ENCODE results near the gene DNAJB8. TPM values are rescaled to one million over a fixed set of nuclear protein-coding genes. Genes with fewer than 3 reads are reported as not detected.

Gene DNAJB8
- total and polyA plus RNA-seq, 9 of the 15 experiments (the other 6 are each of a cell fraction or from before 2014, with no cell fraction given) = not detected

- TF ChIP-seq RERE (CRISPR knock-in tag; IDR thresholded peaks at IDR 0.05; ENCODE audit: borderline replicate concordance) (no peak), ZNF778 (CRISPR knock-in tag; IDR thresholded peaks at IDR 0.05) (no peak)
These were observed 4.4 kb upstream of the DNAJB8 start (continued) for GRCh38 chr3:128471110-128471509.

GRCh38 chr3:128470134-128470899 is 3.6 kb upstream of the DNAJB8 start:
- Histone ChIP-seq H4K20me1 (replicated peaks; ENCODE audit: control insufficient read depth, insufficient read depth, low read length) (no peaks in the 10 kb centered on the region), H2AFZ (ENCODE audit: low read depth, low read length) (peak overlapping the region; percentile 40; the same call in 1 of the 2 replicates), H3K79me2 (ENCODE audit: control insufficient read depth, insufficient read depth, low read length) (no peaks in the 10 kb centered on the region), H3K4me3 (no peak overlapping the region), H3K4me1 (replicated peaks in 1 of 2; ENCODE audit: control insufficient read depth in 2 of 2, insufficient read depth in 2 of 2, low read length in 2 of 2) (peaks cover 12 to 26% of the 10 kb centered on the region in 2 experiments; a peak in 4 of 5 replicates), H3K4me2 (ENCODE audit: insufficient read depth, low read length) (no peak overlapping the region), H3K27me3 (ENCODE audit: control insufficient read depth in 2 of 2, insufficient read depth in 2 of 2, low read length in 2 of 2) (peaks cover 4 to 17% of the 10 kb centered on the region in 2 experiments; a peak in 4 of 5 replicates), H3K27ac (ENCODE audit: extremely low read depth, low read depth, low read length) (no peak overlapping the region), H3K36me3 (ENCODE audit: control insufficient read depth, insufficient read depth, low read length) (no peaks in the 10 kb centered on the region), H3K9ac (ENCODE audit: insufficient read depth in 1 of 2, low read depth in 2 of 2, low read length in 2 of 2) (peak overlapping the region in 1 of 2 experiments; percentile 45; a peak in 2 of 4 replicates), H3K9me3 (replicated peaks; ENCODE audit: control insufficient read depth, insufficient read depth, low read depth, low read length) (no peaks in the 10 kb centered on the region), H3K9me1 (ENCODE audit: control insufficient read depth, insufficient read depth, low read length) (peaks cover 3% of the 10 kb centered on the region)
- ChIA-PET POLR2A (no interaction called here), CTCF (ENCODE audit: low intra/inter-chr PET ratio) (no interaction called here)
- DNase-seq (ENCODE audit: extremely low read depth in 1 of 4, low spot score in 3 of 4) (no peak), FAIRE-seq (no peak), ATAC-seq (no peak; the same call in 2 of the 3 replicates)
- in situ Hi-C loops (cut with MboI) = no loop called here
- WGBS (ENCODE audit: insufficient coverage, low coverage, missing lambda C conversion rate) = 31% methylated on average over 11 of the region's 13 CpGs
- TF ChIP-seq KLF16 (IDR thresholded peaks at IDR 0.05) (no peak), PML (IDR thresholded peaks at IDR 0.05; ENCODE audit: low read length) (no peak), ID3 (CRISPR knock-in tag; IDR thresholded peaks at IDR 0.05) (no peak), ID3 (tag; IDR thresholded peaks at IDR 0.05) (no peak), GATA2 (CRISPR knock-in tag; IDR thresholded peaks at IDR 0.05) (no peak), RFX5 (IDR thresholded peaks at IDR 0.05; ENCODE audit: low read depth, low read length) (no peak), EGR1 (conservative IDR thresholded peaks at IDR 0.05) (peak; percentile 69)
- intact Hi-C loops (cut with micrococcal nuclease) = no loop called here
- no TSS peak for BruUV-seq (replicated peaks)

Measured in K562 (cell line).